K562 (cell line): ENCODE data around the gene PRXL2B.

Source experiments
- CTCF ChIP-seq, 3 experiments: IDR thresholded peaks in 2 of 3; conservative IDR thresholded peaks in 1 of 3; 2 replicates each; pipeline ENCODE4 v1.5.1; 2011 to 2012; ENCODE audit warnings: low read length in 3 of 3, mild to moderate bottlenecking in 3 of 3, control low read depth in 2 of 3, improper control_type of control experiment in 1 of 3, inconsistent platforms in 1 of 3, low read depth in 1 of 3, mixed read lengths in 1 of 3, moderate library complexity in 1 of 3; ENCODE audit not compliant: insufficient read depth in 2 of 3
- EP300 ChIP-seq: IDR thresholded peaks from 2 replicates; pipeline ENCODE4 v1.6.1; 2012; ENCODE audit warnings: low read length, improper control_type of control experiment
- FOXA1 ChIP-seq: fragments of 450-650 bp; IDR thresholded peaks from 2 replicates; pipeline ENCODE4 v1.6.1; 2016; ENCODE audit warnings: mild to moderate bottlenecking, borderline replicate concordance
- HNRNPL ChIP-seq: fragments of 200-400 bp; formaldehyde crosslinking; IDR thresholded peaks from 2 replicates; pipeline ENCODE4 v1.6.1; 2017; ENCODE audit warnings: low read depth, mild to moderate bottlenecking, low read length
- LEF1 ChIP-seq: fragments of 450-650 bp; IDR thresholded peaks from 2 replicates; pipeline ENCODE4 v1.6.1; 2016; ENCODE audit warnings: mild to moderate bottlenecking
- POLR2A ChIP-seq: fragments of 450-650 bp; conservative IDR thresholded peaks from 2 replicates; pipeline ENCODE4 v1.6.1; 2016
- POLR2AphosphoS5 ChIP-seq: IDR thresholded peaks from 2 replicates; pipeline ENCODE4 v1.6.1; 2011; ENCODE audit warnings: mild to moderate bottlenecking, low read depth, low read length, moderate library complexity; ENCODE audit not compliant: control insufficient read depth, insufficient read depth

GRCh38 chr1:2640626-2641025 lies 54.0 kb downstream of the PRXL2B start:
- TF ChIP-seq CTCF (IDR thresholded peaks at IDR 0.05 in 2 of 3, conservative IDR thresholded peaks at IDR 0.05 in 1 of 3; ENCODE audit: insufficient read depth in 2 of 3, low read depth in 1 of 3, low read length in 3 of 3) (no peak), FOXA1 (no peak), POLR2AphosphoS5 (no peak), POLR2A (no peak), HNRNPL (no peak), LEF1 (no peak), EP300 (no peak)
